Suprapubic skin (tissue), 4 donors: ENCODE measurements around the gene CALML3.

ENCODE experiments used
- EP300 ChIP-seq: sonication (generic); formaldehyde crosslinking; IDR thresholded peaks from one replicate; pipeline ENCODE4 v1.6.1; 2017; ENCODE audit warnings: antibody characterized with exemption
- POLR2A ChIP-seq, 2 donors: fragments of 450-650 bp; IDR thresholded peaks; one replicate each; pipeline ENCODE4 v1.6.1; 2017; ENCODE audit warnings: antibody characterized with exemption in 2 of 2, mild to moderate bottlenecking in 2 of 2, moderate library complexity in 2 of 2
- POLR2AphosphoS5 ChIP-seq, 3 donors: sonication (generic); formaldehyde crosslinking; IDR thresholded peaks; one replicate each; pipeline ENCODE4 v1.6.1; 2017; ENCODE audit warnings: antibody characterized with exemption in 3 of 3
- TF ChIP-seq, protein P1 (sequence below), 2 donors: fragments of 200-600 bp in 1 of 2; fragments of 450-650 bp in 1 of 2; sonication (generic) in 1 of 2; IDR thresholded peaks; one replicate each; pipeline ENCODE4 v1.5.1; 2016 to 2019; ENCODE audit warnings: antibody characterized with exemption in 2 of 2, mild to moderate bottlenecking in 1 of 2, moderate library complexity in 1 of 2

DNA sequence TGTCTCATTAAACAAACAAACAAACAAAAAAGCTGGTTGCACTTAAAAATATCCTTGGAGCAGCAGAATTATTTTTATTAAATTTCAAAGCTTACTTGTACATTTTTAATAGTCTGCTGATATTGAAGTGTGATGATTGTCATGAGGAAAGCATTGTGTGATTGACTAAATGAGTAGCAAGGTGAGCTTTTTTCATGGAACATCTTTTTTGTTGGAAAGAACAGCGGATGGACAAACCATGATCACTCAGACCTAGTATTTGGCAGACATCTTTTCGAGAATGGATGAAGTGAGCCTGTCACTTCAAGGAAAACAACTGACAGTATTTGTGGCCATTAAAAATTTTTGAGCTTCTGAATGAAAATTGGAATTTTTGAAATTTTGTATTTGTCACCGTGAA, 5.7 kb upstream of the CALML3 start:
- TF ChIP-seq POLR2A (IDR thresholded peaks at IDR 0.05) = no peak
- TF ChIP-seq, protein P1, sequence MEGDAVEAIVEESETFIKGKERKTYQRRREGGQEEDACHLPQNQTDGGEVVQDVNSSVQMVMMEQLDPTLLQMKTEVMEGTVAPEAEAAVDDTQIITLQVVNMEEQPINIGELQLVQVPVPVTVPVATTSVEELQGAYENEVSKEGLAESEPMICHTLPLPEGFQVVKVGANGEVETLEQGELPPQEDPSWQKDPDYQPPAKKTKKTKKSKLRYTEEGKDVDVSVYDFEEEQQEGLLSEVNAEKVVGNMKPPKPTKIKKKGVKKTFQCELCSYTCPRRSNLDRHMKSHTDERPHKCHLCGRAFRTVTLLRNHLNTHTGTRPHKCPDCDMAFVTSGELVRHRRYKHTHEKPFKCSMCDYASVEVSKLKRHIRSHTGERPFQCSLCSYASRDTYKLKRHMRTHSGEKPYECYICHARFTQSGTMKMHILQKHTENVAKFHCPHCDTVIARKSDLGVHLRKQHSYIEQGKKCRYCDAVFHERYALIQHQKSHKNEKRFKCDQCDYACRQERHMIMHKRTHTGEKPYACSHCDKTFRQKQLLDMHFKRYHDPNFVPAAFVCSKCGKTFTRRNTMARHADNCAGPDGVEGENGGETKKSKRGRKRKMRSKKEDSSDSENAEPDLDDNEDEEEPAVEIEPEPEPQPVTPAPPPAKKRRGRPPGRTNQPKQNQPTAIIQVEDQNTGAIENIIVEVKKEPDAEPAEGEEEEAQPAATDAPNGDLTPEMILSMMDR (IDR thresholded peaks at IDR 0.05) = no peak
- no peak for TF ChIP-seq POLR2AphosphoS5 (IDR thresholded peaks at IDR 0.05)
- TF ChIP-seq EP300 = no peak
